Measurements from ENCODE around the gene GPSM1. TPM values are rescaled to one million over a fixed set of nuclear protein-coding genes. Genes with fewer than 3 reads are reported as not detected.
"Not testable (repeated sequence)": the region's sequence is repeated elsewhere in the genome, so short reads cannot be mapped to it uniquely, and the experiment has no call there.

GPSM1 gene
- total RNA-seq, 4 donors from 2014 or later, result 28.8 to 95.1 (median 38.1) TPM

DNA sequence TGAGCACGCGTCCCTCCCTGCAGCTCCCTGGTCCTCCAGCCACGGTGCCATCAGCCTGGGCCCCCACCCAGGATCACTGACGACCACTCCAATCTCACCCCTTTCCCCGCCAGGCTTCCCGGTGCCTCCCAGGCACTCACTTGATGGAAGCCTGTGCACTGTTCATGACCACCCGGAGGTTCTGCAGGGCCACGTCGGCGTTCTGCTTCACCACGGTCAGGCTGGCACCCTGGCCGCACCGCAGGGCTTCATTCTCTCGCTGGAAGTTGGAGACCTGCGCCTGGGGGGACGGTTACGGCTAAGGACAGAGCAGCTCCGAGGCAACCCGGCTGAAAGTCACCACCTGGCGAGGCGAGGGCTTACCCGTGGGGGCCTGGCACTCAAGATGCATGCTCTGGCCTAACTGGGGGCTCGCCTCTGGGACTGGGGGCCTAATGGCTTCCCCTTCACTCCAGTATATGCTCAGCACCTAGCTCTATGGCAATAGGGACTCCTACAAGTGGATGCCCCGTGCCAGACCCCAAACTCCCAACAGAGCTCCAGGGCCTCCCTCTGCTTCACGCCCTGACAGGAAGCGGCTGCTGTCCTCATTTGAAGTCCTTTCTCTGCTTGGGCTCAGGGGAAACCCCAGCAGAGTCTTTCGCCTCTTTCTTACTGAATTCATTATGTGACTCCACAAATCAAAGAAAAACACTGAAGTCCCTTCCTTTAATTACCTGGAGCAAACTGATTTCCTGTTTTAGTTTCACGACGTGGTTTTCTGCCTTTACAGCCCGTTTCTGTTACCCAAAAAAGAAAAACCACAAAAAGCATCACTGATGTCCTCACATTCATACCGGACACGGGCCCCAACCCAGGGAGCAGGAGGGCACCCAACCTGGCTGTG lies 76.8 kb downstream of the GPSM1 start:
- no peaks in the 10 kb centered on the region for H3K9me3 ChIP-seq
- H3K36me3 ChIP-seq, result peaks cover 3 to 59% (median 8%) of the 10 kb centered on the region in 3 donors
- peak overlapping the region in 1 of 4 donors; percentile 59 for H3K27ac ChIP-seq
- no peak overlapping the region for H3K4me3 ChIP-seq
- no peak for TF ChIP-seq POLR2A (IDR thresholded peaks at IDR 0.05)
- DNase-seq (ENCODE audit: low spot score in 2 of 2), result no peak
- 89 to 90% methylated on average over 25 to 29 of the region's 32 CpGs for WGBS, 2 donors
- no peaks in the 10 kb centered on the region for H3K27me3 ChIP-seq
- peaks cover 0 to 27% (median 16%) of the 10 kb centered on the region in 4 donors for H3K4me1 ChIP-seq

DNA sequence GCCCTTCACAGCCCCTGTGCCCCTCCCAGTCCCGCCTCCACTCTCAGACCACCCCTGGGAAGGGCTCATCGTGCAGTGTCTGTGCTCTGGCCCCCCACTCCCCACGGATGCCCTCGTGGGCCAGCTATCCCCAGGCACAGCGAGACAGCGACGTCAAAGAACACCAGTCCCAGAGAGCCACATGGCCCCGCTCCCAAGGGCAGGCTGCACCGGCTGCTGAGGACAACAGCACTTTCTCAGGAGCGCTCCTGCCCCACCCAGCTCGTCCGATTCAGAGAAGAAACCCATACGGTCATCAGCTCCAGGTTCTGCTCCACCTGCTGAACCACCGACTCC lies 77.4 kb downstream of the GPSM1 start:
- H3K4me1 ChIP-seq, result peaks cover 0 to 29% (median 18%) of the 10 kb centered on the region in 4 donors
- H3K27ac ChIP-seq, result peak overlapping the region in 1 of 4 donors; percentile 59
- no peak overlapping the region for H3K4me3 ChIP-seq
- DNase-seq (ENCODE audit: low spot score in 2 of 2), result no peak
- WGBS, 2 donors, result 84 to 91% methylated on average over 14 of the region's 14 CpGs
- H3K9me3 ChIP-seq, result no peaks in the 10 kb centered on the region
- no peaks in the 10 kb centered on the region for H3K27me3 ChIP-seq
- peaks cover 3 to 59% (median 8%) of the 10 kb centered on the region in 3 donors for H3K36me3 ChIP-seq
- TF ChIP-seq CTCF (IDR thresholded peaks at IDR 0.05) (no peak), POLR2A (IDR thresholded peaks at IDR 0.05) (no peak), EP300 (IDR thresholded peaks at IDR 0.05) (no peak)

DNA sequence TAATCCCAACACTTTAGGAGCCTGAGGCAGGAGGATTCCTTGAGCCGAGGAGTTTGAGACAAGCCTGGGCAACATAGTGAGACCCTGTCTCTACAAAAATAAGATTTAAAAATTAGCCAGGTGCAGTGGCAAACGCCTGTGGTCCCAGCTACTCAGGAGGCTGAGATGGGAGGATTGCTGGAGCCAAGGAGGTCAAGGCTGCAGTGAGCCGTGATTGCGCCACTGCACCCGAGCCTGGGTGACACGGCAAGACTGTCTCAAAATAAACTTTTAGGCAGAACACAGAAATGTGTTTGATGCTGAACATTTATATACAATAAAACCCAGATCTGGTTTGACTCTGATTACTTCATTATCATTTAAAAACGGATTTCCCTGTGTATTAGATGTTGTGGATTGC lies 78.1 kb downstream of the GPSM1 start:
- Histone ChIP-seq H3K9me3 (no peaks in the 10 kb centered on the region), H3K4me3 (no peak overlapping the region), H3K4me1 (peaks cover 0 to 27% (median 18%) of the 10 kb centered on the region in 4 donors), H3K27me3 (no peaks in the 10 kb centered on the region), H3K27ac (no peak overlapping the region), H3K36me3 (peaks cover 3 to 59% (median 8%) of the 10 kb centered on the region in 3 donors)
- no peak for DNase-seq (ENCODE audit: low spot score in 2 of 2)
- TF ChIP-seq EP300 (IDR thresholded peaks at IDR 0.05) (no peak), POLR2A (IDR thresholded peaks at IDR 0.05) (no peak), CTCF (IDR thresholded peaks at IDR 0.05) (no peak)
- 82 to 92% methylated on average over 7 of the region's 7 CpGs for WGBS, 2 donors

DNA sequence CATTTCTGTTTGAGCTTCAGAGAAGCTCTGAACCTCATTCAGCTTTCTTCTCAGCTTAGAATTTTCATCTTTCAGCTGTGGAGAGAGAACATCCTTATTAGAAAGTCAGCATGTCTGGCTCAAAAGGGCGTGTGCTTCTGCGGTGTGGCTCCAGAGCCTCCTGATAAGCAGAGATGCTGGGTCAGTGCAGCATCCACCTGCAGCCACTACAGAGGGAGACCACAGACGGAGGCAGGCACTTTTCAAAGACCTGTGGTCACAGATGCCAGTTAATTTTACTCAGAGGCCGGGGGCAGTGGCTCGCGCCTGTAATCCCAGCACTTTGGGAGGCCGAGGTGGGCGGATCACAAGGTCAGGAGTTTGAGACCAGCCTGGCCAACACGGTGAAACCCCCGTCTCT lies 78.6 kb downstream of the GPSM1 start:
- H3K36me3 ChIP-seq, result peaks cover 3 to 59% (median 8%) of the 10 kb centered on the region in 3 donors
- WGBS, 2 donors, result 86 to 90% methylated on average over 10 of the region's 10 CpGs
- not testable (repeated sequence) for H3K4me3 ChIP-seq; H3K27ac ChIP-seq; H3K27me3 ChIP-seq; DNase-seq (ENCODE audit: low spot score in 2 of 2); H3K9me3 ChIP-seq
- H3K4me1 ChIP-seq, result peaks cover 0 to 24% (median 14%) of the 10 kb centered on the region in 4 donors

- peaks cover 0 to 30% (median 23%) of the 10 kb centered on the region in 4 donors for H3K4me1 ChIP-seq
- H3K36me3 ChIP-seq, result peaks cover 3 to 57% (median 8%) of the 10 kb centered on the region in 3 donors
- 92% methylated on average over 28 of the region's 28 CpGs for WGBS, 2 donors
- not testable (repeated sequence) for H3K9me3 ChIP-seq; H3K27ac ChIP-seq; DNase-seq (ENCODE audit: low spot score in 2 of 2); H3K27me3 ChIP-seq; H3K4me3 ChIP-seq
Observed at GRCh38 chr9:136407061-136407460, 79.7 kb downstream of the GPSM1 start.

DNA sequence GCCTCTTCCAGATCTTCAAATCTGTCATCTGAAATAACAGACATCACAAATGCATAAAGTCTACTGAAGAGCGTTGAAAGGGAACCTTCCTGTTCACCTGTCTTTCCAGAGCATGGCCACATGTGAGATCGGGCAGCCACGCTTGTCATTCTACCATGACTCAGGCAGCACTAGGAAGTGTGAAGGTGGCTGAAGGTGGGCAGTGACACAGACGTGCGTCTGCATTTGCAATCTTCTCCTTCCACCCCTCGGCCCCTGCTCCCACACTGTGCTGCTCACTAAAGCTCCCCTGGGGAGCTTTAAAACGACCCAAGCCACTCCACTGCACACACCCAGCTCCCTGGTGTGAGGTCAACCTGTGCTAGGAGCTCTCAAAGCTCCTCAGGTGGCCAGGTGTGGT lies 80.6 kb downstream of the GPSM1 start:
- H3K4me3 ChIP-seq, result no peak overlapping the region
- no peak overlapping the region for H3K27ac ChIP-seq
- H3K9me3 ChIP-seq, result no peaks in the 10 kb centered on the region
- 85 to 90% methylated on average over 7 of the region's 7 CpGs for WGBS, 2 donors
- TF ChIP-seq EP300 (IDR thresholded peaks at IDR 0.05) (no peak), CTCF (IDR thresholded peaks at IDR 0.05) (no peak), POLR2A (IDR thresholded peaks at IDR 0.05) (no peak)
- H3K27me3 ChIP-seq, result no peaks in the 10 kb centered on the region
- no peak for DNase-seq (ENCODE audit: low spot score in 2 of 2)
- H3K36me3 ChIP-seq, result peaks cover 3 to 55% (median 8%) of the 10 kb centered on the region in 3 donors
- peaks cover 0 to 39% (median 23%) of the 10 kb centered on the region in 4 donors for H3K4me1 ChIP-seq

Other genes starting within 250 kb of the GPSM1 start
- gene NACC2, start 232.2 kb upstream of the GPSM1 start, total RNA-seq, result 10 to 100 TPM; 45.6 to 55.7 (median 49.8) TPM
- 10 to 100 TPM; 24.3 to 47.7 (median 26.6) TPM for gene TMEM250, start 208.7 kb upstream of the GPSM1 start, total RNA-seq
- not detected for gene LHX3, start 122.4 kb upstream of the GPSM1 start, total RNA-seq
- 10 to 100 TPM; 10.2 to 16.8 (median 11.8) TPM for gene QSOX2, start 81.7 kb upstream of the GPSM1 start, total RNA-seq
- under 1 TPM in 1 of 4 donors, not detected in 3; 0.20 TPM for gene CCDC187, start 23.4 kb upstream of the GPSM1 start, total RNA-seq
- gene DNLZ, start 36.2 kb downstream of the GPSM1 start, total RNA-seq, result 10 to 100 TPM; 49.4 to 79.5 (median 70.8) TPM
- gene CARD9, start 46.1 kb downstream of the GPSM1 start, total RNA-seq, result 10 to 100 TPM in 1 of 4 donors, 1 to 10 TPM in 3; 3.1 to 19.8 (median 3.1) TPM
- gene SNAPC4, start 72.6 kb downstream of the GPSM1 start, total RNA-seq, result 10 to 100 TPM in 1 of 4 donors, 1 to 10 TPM in 3; 7.0 to 21.0 (median 9.5) TPM
- 100 to 1,000 TPM in 1 of 4 donors, 10 to 100 TPM in 3; 52.6 to 101 (median 70.9) TPM for gene ENTR1, start 83.1 kb downstream of the GPSM1 start, total RNA-seq
- gene PMPCA, start 83.1 kb downstream of the GPSM1 start, total RNA-seq, result 10 to 100 TPM; 35.6 to 42.0 (median 39.3) TPM
- 10 to 100 TPM; 15.1 to 23.1 (median 18.6) TPM for gene INPP5E, start 112.3 kb downstream of the GPSM1 start, total RNA-seq
- 10 to 100 TPM; 45.8 to 67.5 (median 47.9) TPM for gene SEC16A, start 155.5 kb downstream of the GPSM1 start, total RNA-seq
- gene NOTCH1, start 218.5 kb downstream of the GPSM1 start, total RNA-seq, result 10 to 100 TPM; 29.3 to 65.4 (median 41.5) TPM

All from tibial nerve (tissue), 4 donors.